Hepatocyte (in vitro differentiated cells): Measurements from ENCODE around the gene ATN1.

Experiments used
- CTCF ChIP-seq: fragments of 200-600 bp; sonication (generic); IDR thresholded peaks from 2 replicates; pipeline ENCODE4 v1.5.1; 2016; ENCODE audit warnings: antibody characterized with exemption, mild to moderate bottlenecking; ENCODE audit not compliant: poor library complexity
- EZH2 ChIP-seq: fragments of 200-600 bp; sonication (generic); IDR thresholded peaks from 2 replicates; pipeline ENCODE4 v1.6.1; 2016; ENCODE audit warnings: antibody characterized with exemption, mild to moderate bottlenecking, borderline replicate concordance
- EZH2phosphoT487 ChIP-seq: fragments of 200-600 bp; sonication (generic); IDR thresholded peaks from one replicate; pipeline ENCODE4 v1.6.1; 2018; ENCODE audit warnings: antibody characterized with exemption, mild to moderate bottlenecking, low read depth, moderate library complexity; ENCODE audit not compliant: unreplicated experiment, severe bottlenecking

GRCh38 chr12:6937481-6938352, 10.0 kb downstream of the ATN1 start:
- TF ChIP-seq CTCF (peak; percentile 95), EZH2 (no peak), EZH2phosphoT487 (no peak)
